Measurements from ENCODE around the gene SLC22A3. TPM values are rescaled to one million over a fixed set of nuclear protein-coding genes. Genes with fewer than 3 reads are reported as not detected.

Gene SLC22A3
- total and polyA plus RNA-seq, 2 of the 4 experiments (the other 2 are of a cell fraction), result not detected

DNA sequence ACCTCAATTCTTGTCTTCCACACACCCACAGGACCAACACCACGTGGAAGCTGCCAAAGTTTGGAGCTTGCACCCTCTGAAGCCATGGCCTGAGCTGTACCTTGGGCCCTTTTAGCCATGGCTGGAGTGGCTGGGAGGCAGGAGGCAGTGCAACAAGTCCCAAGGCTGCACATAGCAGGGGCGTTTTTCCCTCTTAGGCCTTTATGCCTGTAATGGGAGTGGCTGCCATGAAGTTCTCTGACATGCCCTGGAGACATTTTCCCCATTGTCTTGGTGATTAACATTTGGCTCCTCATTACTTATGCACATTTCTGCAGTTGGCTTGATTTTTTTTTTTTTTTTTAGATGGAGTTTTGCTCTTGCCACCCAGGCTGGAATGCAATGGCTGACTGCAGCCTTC lies 44.4 kb upstream of the SLC22A3 start:
- Histone ChIP-seq H2AK9ac (replicated peaks; ENCODE audit: low read depth, low read length, poor library complexity) (no peak overlapping the region), H2BK15ac (ENCODE audit: low read depth, low read length) (no peak overlapping the region), H3K9me3 (ENCODE audit: control insufficient read depth, insufficient read depth, low read length) (peaks cover 9% of the 10 kb centered on the region), H3K4me1 (ENCODE audit: control insufficient read depth, insufficient read depth, low read length) (no peaks in the 10 kb centered on the region), H3K27ac (ENCODE audit: insufficient read depth, low read length) (no peak overlapping the region), H2AK5ac (ENCODE audit: low read depth, low read length) (no peak overlapping the region), H2BK120ac (ENCODE audit: low read depth, low read length) (no peak overlapping the region), H4K91ac (ENCODE audit: insufficient read depth, low read depth, low read length) (no peak overlapping the region), H4K8ac (ENCODE audit: low read depth in 2 of 2, low read length in 2 of 2) (no peak overlapping the region), H4K20me1 (ENCODE audit: insufficient read depth, low read length) (no peaks in the 10 kb centered on the region), H3K36me3 (ENCODE audit: control insufficient read depth, insufficient read depth, low read length) (no peaks in the 10 kb centered on the region), H3K4ac (ENCODE audit: low read depth, low read length) (no peak overlapping the region), H3K27me3 (ENCODE audit: control insufficient read depth, insufficient read depth, low read length) (no peaks in the 10 kb centered on the region), H3K56ac (ENCODE audit: extremely low read depth, insufficient read depth, low read length) (no peak overlapping the region), H3K9ac (ENCODE audit: low read depth, low read length) (no peak overlapping the region), H3K9me1 (ENCODE audit: insufficient read depth, low read length) (no peaks in the 10 kb centered on the region), H2AFZ (replicated peaks; ENCODE audit: low read length, poor library complexity) (no peak overlapping the region), H3K23ac (ENCODE audit: low read depth, low read length) (no peak overlapping the region), H2BK5ac (ENCODE audit: low read depth, low read length, poor library complexity, severe bottlenecking) (no peak overlapping the region), H3K4me3 (ENCODE audit: insufficient read depth, low read depth, low read length) (no peak overlapping the region), H3K14ac (replicated peaks; ENCODE audit: low read depth, low read length) (no peak overlapping the region), H3K18ac (ENCODE audit: low read depth, low read length) (no peak overlapping the region), H2BK20ac (ENCODE audit: low read depth, low read length) (no peak overlapping the region), H3K79me1 (ENCODE audit: low read depth in 1 of 2, low read length in 2 of 2) (no peaks in the 10 kb centered on the region), H4K5ac (ENCODE audit: low read depth, low read length) (no peak overlapping the region), H3K4me2 (ENCODE audit: low read depth, low read length) (no peak overlapping the region)
- POLR2A ChIA-PET (ENCODE audit: unreplicated experiment), result no interaction called here
- BruUV-seq (replicated peaks), result no TSS peak
- CTCF ChIA-PET, result no interaction called here
- DNase-seq, result no peak
- ATAC-seq (ENCODE audit: low read depth), result no peak
- dilution Hi-C loops (cut with HindIII; ENCODE audit: low sequenced_read_pairs, unreplicated experiment), result no loop called here
- no peak for TF ChIP-seq MXI1 (IDR thresholded peaks at IDR 0.05; ENCODE audit: borderline replicate concordance, low read depth, low read length)
- TF ChIP-seq FOS (IDR thresholded peaks at IDR 0.05; ENCODE audit: low read depth, low read length), result no peak
- TF ChIP-seq POLR2A (IDR thresholded peaks at IDR 0.05; ENCODE audit: low read depth, low read length), result no peak
- no peak for TF ChIP-seq RCOR1 (IDR thresholded peaks at IDR 0.05; ENCODE audit: insufficient replicate concordance, low read length)
- TF ChIP-seq SMC3 (IDR thresholded peaks at IDR 0.05; ENCODE audit: low read depth, low read length), result no peak
- no peak for TF ChIP-seq BHLHE40 (IDR thresholded peaks at IDR 0.05; ENCODE audit: low read depth, low read length)
- in situ Hi-C loops (cut with MboI; ENCODE audit: low sequenced_read_pairs), result no loop called here
- WGBS, 2 experiments (ENCODE audit: extremely low coverage in 2 of 2, insufficient read length in 1 of 2), result no CpG with 5 or more reads among the region's 2 CpGs
- intact Hi-C loops (cut with micrococcal nuclease), result no loop called here
